HepG2 (cell line): ENCODE measurements around the gene COA3. TPM values are rescaled to one million over a fixed set of nuclear protein-coding genes. Genes with fewer than 3 reads are reported as not detected.

Experiments used
- CBX2 ChIP-seq, 2 experiments: fragments of 200-600 bp in 1 of 2; sonication (generic); formaldehyde crosslinking in 1 of 2; IDR thresholded peaks; 2 replicates each; pipeline versions ENCODE4 v1.7.0 to v1.8.1; 2018 to 2022; ENCODE audit warnings: low read depth in 2 of 2, low read length in 1 of 2, mild to moderate bottlenecking in 1 of 2, missing genetic modification reagents in 1 of 2
- CBX5 ChIP-seq: sonication (generic); formaldehyde crosslinking; IDR thresholded peaks from 2 replicates; pipeline ENCODE4 v1.4.0; 2020; ENCODE audit warnings: missing genetic modification reagents, borderline replicate concordance
- FOSL2 ChIP-seq: sonication (generic); formaldehyde crosslinking; IDR thresholded peaks from 2 replicates; pipeline ENCODE4 v1.4.0; 2020; ENCODE audit warnings: missing genetic modification reagents
- JUND ChIP-seq: sonication (generic); formaldehyde crosslinking; IDR thresholded peaks from 2 replicates; pipeline ENCODE4 v1.8.0; 2022; ENCODE audit warnings: mild to moderate bottlenecking, missing genetic modification reagents
- KAT8 ChIP-seq: IDR thresholded peaks from 2 replicates; pipeline ENCODE4 v1.6.1; 2016; ENCODE audit warnings: missing genetic modification reagents, missing compliant biosample characterization
- NFE2L1 ChIP-seq: sonication (generic); formaldehyde crosslinking; IDR thresholded peaks from 2 replicates; pipeline ENCODE4 v1.4.0; 2020; ENCODE audit warnings: missing genetic modification reagents, mild to moderate bottlenecking, borderline replicate concordance
- NFKBIZ ChIP-seq: IDR thresholded peaks from 2 replicates; pipeline ENCODE4 v1.6.1; 2018; ENCODE audit warnings: missing genetic modification reagents, missing compliant biosample characterization
- SP5 ChIP-seq: IDR thresholded peaks from 2 replicates; pipeline ENCODE4 v1.6.1; 2016; ENCODE audit warnings: low read depth, borderline replicate concordance
- TBX3 ChIP-seq: fragments of 450-650 bp; IDR thresholded peaks from 2 replicates; pipeline ENCODE4 v1.6.1; 2017; ENCODE audit warnings: antibody characterized with exemption, mild to moderate bottlenecking, inconsistent platforms, borderline replicate concordance
- UBTF ChIP-seq: sonication (generic); formaldehyde crosslinking; IDR thresholded peaks from 2 replicates; pipeline ENCODE4 v1.4.0; 2020; ENCODE audit warnings: mild to moderate bottlenecking, missing genetic modification reagents
- ZBTB38 ChIP-seq: sonication (generic); formaldehyde crosslinking; IDR thresholded peaks from 2 replicates; pipeline ENCODE4 v1.5.1; 2020; ENCODE audit warnings: mild to moderate bottlenecking, missing genetic modification reagents
- ZBTB40 ChIP-seq, 2 experiments: fragments of 450-650 bp in 1 of 2; sonication (generic) in 1 of 2; formaldehyde crosslinking in 1 of 2; IDR thresholded peaks; 2 replicates each; pipeline versions ENCODE4 v1.6.1 to v1.8.0; 2016 to 2022; ENCODE audit warnings: antibody characterized with exemption in 1 of 2, mild to moderate bottlenecking in 1 of 2, missing genetic modification reagents in 1 of 2
- ZBTB49 ChIP-seq: sonication (generic); formaldehyde crosslinking; IDR thresholded peaks from 2 replicates; pipeline ENCODE4 v1.4.0; 2020; ENCODE audit warnings: missing genetic modification reagents, borderline replicate concordance
- ZNF878 ChIP-seq: sonication (generic); formaldehyde crosslinking; IDR thresholded peaks from 2 replicates; pipeline ENCODE4 v1.8.1; 2023; ENCODE audit warnings: mild to moderate bottlenecking, missing genetic modification reagents, moderate library complexity
- polyA plus RNA-seq, 8 experiments: library from polyadenylated mRNA; depleted of rRNA in 3 of 8; stranded (reverse) in 7 of 8; unstranded in 1 of 8; fragments of >200 nt; fragmentation: Illumina TruSeq in 4 of 8; extraction: Trizol in 4 of 8; gene quantifications; 2 replicates each; pipeline versions ENCODE4 v1.2.1 to v1.2.3, GENCODE V29; 2011 to 2016; ENCODE audit warnings: low read depth in 4 of 8, missing spikeins in 1 of 8, mixed read lengths in 1 of 8; ENCODE audit not compliant: insufficient read depth in 1 of 8
- total RNA-seq, 5 experiments: library from RNA; depleted of rRNA; stranded (reverse); fragments of >200 nt; fragmentation: Illumina TruSeq; extraction: Trizol; gene quantifications; 2 replicates each; pipeline ENCODE4 v1.2.3, GENCODE V29; 2016; ENCODE audit warnings: low read depth in 1 of 5

The COA3 gene
- total and polyA plus RNA-seq, 2 of the 13 experiments (the other 11 are each of a cell fraction or from before 2014, with no cell fraction given), result 133 to 202 TPM

- TF ChIP-seq ZBTB40 (IDR thresholded peaks at IDR 0.05), result no peak
- no peak for TF ChIP-seq ZBTB40 (CRISPR knock-in tag; IDR thresholded peaks at IDR 0.05)
- TF ChIP-seq TBX3, result no peak
- peak; percentile 49; the same call in 1 of the 2 replicates for TF ChIP-seq ZBTB38
- no peak for TF ChIP-seq KAT8 (CRISPR knock-in tag)
- no peak for TF ChIP-seq JUND (CRISPR knock-in tag)
- no peak for TF ChIP-seq UBTF (CRISPR knock-in tag)
- TF ChIP-seq CBX5, result peak; percentile 81; the same call in 1 of the 2 replicates
- TF ChIP-seq SP5, result no peak
- no peak for TF ChIP-seq NFKBIZ (CRISPR knock-in tag)
- TF ChIP-seq FOSL2 (CRISPR knock-in tag), result peak; percentile 38
- 0 out of 2 replicates have a peak, but pooled peaks have one; percentile 45 for TF ChIP-seq ZNF878 (CRISPR knock-in tag)
- no peak for TF ChIP-seq CBX2 (IDR thresholded peaks at IDR 0.05; ENCODE audit: low read depth, low read length)
- no peak for TF ChIP-seq CBX2 (CRISPR knock-in tag; IDR thresholded peaks at IDR 0.05; ENCODE audit: low read depth)
- no peak for TF ChIP-seq ZBTB49
- no peak for TF ChIP-seq NFE2L1 (CRISPR knock-in tag)
These were observed 1.2 kb downstream of the COA3 start (continued) for GRCh38 chr17:42797067-42798007.
